GM12874 (cell line): ENCODE results near the gene METTL16.

ENCODE experiments used
- TF ChIP-seq, protein P1 (sequence below): IDR thresholded peaks from 2 replicates; pipeline ENCODE4 v1.5.1; 2011; ENCODE audit warnings: low read depth, mild to moderate bottlenecking, control low read depth, low read length, moderate library complexity; ENCODE audit not compliant: insufficient read depth

The METTL16 gene

DNA sequence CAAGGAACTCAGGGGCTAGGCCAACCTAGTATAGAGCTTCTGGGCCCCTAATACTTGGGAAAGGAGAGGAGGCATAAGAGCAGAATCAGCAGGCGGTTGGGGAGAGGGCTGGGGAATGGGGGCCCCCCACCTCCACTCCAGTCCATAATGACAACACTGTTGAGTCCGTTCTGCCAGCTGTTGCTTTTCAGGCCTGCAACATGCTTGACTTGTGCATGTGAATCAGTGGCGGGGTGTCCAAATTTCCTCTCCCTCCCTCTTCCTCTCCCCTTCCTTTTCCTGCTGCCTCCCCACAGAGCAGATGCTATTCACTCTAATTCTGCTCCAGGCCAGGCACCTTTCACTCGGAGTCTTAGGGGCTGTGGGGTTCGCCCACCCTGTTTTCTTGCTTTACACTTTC is 142.6 kb downstream of the METTL16 start:
- TF ChIP-seq, protein P1, sequence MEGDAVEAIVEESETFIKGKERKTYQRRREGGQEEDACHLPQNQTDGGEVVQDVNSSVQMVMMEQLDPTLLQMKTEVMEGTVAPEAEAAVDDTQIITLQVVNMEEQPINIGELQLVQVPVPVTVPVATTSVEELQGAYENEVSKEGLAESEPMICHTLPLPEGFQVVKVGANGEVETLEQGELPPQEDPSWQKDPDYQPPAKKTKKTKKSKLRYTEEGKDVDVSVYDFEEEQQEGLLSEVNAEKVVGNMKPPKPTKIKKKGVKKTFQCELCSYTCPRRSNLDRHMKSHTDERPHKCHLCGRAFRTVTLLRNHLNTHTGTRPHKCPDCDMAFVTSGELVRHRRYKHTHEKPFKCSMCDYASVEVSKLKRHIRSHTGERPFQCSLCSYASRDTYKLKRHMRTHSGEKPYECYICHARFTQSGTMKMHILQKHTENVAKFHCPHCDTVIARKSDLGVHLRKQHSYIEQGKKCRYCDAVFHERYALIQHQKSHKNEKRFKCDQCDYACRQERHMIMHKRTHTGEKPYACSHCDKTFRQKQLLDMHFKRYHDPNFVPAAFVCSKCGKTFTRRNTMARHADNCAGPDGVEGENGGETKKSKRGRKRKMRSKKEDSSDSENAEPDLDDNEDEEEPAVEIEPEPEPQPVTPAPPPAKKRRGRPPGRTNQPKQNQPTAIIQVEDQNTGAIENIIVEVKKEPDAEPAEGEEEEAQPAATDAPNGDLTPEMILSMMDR = no peak

DNA sequence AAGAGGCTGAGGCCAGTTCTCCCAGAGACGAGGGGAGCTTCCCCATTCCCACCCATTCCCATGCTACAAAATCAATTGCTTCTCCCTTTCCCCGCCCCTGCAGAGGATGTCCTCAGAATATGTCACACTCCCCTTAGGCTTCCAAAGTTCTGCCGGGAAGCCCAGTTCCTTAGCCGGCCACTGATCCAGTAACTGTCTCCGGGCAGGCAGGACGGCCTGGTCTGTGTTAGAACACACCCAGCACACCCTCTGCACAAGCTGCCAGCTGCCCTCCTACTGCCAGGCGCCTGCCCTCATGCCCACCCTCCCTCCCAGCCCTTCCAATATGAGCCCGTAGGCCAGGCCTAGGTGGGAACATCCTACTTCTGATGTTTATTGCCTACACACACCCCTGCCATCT is 143.3 kb downstream of the METTL16 start:
- TF ChIP-seq, protein P1 = no peak

DNA sequence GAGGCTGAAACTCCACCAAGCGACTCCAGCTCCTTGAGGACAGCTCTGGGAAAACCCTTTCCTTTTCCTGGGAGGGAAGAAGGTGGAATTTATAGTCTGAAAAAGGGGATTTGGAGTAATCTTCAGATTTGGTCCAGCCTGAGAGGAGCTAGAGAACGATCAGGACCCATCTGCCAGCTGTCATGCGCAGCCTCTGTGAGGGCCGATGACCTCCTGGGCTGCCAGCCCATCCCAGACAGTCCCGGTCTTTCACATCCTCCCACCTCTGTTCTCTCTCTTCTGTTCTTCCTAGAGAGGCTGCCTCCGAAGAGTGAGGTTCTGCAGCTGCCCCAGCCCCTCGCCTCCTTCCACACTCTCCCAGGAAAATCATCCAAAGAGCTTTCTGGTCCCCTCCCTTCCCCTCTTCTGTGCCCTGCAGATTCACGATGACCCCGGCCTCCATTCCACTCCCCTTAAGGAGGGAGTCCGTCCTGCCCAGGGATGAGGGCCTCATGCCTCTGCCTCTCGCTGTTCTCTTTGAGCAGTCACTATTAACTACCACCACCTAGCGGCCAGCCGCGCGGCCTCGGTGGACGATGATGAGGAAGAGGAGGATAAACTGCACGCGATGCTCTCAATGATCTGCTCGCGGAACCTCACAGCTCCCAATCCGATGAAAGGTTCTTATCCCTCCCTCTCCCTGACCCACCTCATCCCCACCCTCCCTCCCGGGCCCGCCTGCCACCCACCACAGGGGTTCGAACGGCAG is 144.8 kb downstream of the METTL16 start:
- TF ChIP-seq, protein P1 = no peak
